SU-DHL-6 (cell line): ENCODE measurements around the gene BCAS4.
"Not testable (repeated sequence)": the region's sequence is repeated elsewhere in the genome, so short reads cannot be mapped to it uniquely, and the experiment has no call there.

Experiments
- EZH2phosphoT487 ChIP-seq: fragments of 200-600 bp; sonication (generic), shearing (Covaris generic); conservative IDR thresholded peaks from 2 replicates; pipeline ENCODE4 v1.6.1; 2018; ENCODE audit warnings: mild to moderate bottlenecking, antibody characterized with exemption, low read length, moderate library complexity, mixed read lengths
- TF ChIP-seq, protein P1 (sequence below): fragments of 200-600 bp; sonication (generic); IDR thresholded peaks from one replicate; pipeline ENCODE4 v1.5.1; 2017; ENCODE audit warnings: antibody characterized with exemption, mild to moderate bottlenecking, low read length, moderate library complexity; ENCODE audit not compliant: insufficient read depth, poor library complexity, severe bottlenecking

DNA sequence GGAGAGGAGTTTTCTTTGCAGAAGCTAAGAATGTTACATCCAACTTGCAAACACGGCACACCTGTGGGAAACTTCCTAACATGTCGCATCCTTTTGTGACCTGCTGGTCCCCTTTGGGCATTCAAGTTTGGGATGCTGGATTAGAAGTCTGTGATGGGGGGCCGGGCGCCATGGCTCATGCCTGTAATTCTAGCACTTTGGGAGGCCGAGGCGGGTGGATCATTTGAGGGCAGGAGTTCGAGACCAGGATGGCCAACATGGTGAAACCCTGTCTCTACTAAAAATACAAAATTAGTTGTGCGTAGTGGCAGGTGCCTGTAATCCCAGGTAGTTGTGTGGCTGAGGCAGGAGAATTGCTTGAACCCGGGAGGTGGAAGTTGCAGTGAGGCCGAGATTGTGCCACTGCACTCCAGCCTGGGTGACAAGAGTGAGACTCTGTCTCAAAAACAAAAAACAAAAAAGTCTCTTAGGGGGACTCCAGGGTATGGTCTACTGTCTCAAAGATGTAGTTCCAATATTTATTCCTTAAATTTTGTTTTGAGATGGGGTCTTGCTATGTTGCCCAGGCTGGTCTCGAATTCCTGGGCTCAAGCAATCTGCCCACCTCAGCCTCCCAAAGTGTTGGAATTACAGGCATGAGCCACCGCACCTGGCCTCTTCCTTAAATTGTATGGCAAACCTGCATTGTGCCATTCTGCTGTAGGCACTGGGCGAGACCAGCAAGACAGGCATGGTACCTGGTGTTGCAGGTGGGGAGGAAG is 6.3 kb downstream of the BCAS4 start:
- not testable (repeated sequence) for TF ChIP-seq EZH2phosphoT487
- TF ChIP-seq, protein P1, sequence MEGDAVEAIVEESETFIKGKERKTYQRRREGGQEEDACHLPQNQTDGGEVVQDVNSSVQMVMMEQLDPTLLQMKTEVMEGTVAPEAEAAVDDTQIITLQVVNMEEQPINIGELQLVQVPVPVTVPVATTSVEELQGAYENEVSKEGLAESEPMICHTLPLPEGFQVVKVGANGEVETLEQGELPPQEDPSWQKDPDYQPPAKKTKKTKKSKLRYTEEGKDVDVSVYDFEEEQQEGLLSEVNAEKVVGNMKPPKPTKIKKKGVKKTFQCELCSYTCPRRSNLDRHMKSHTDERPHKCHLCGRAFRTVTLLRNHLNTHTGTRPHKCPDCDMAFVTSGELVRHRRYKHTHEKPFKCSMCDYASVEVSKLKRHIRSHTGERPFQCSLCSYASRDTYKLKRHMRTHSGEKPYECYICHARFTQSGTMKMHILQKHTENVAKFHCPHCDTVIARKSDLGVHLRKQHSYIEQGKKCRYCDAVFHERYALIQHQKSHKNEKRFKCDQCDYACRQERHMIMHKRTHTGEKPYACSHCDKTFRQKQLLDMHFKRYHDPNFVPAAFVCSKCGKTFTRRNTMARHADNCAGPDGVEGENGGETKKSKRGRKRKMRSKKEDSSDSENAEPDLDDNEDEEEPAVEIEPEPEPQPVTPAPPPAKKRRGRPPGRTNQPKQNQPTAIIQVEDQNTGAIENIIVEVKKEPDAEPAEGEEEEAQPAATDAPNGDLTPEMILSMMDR = not testable (repeated sequence)
